Left lung (tissue), 10 donors: ENCODE measurements around the gene AKNA. TPM values are rescaled to one million over a fixed set of nuclear protein-coding genes. Genes with fewer than 3 reads are reported as not detected.
"Not testable (repeated sequence)": the region's sequence is repeated elsewhere in the genome, so short reads cannot be mapped to it uniquely, and the experiment has no call there.

ENCODE experiments used
- ATAC-seq: fragments of 200-7000 bp; cut with Tn5 transposase; one replicate; pipeline ENCODE4 v1.9.1; 2020; ENCODE audit warnings: moderate library complexity
- DNase-seq, 4 donors: peaks; one replicate each; pipeline ENCODE4 v3.0.0-alpha.2; 2013 to 2020
- H3K27ac ChIP-seq, 2 donors: fragments of 200-600 bp; sonication (generic) in 1 of 2; one replicate each; pipeline versions ENCODE4 v1.5.0 to v1.8.0; 2020 to 2021
- H3K27me3 ChIP-seq, 2 donors: fragments of 200-600 bp; sonication (generic) in 1 of 2; one replicate each; pipeline versions ENCODE4 v1.5.0 to v1.8.0; 2020 to 2021
- H3K36me3 ChIP-seq, 2 donors: fragments of 200-600 bp; sonication (generic) in 1 of 2; one replicate each; pipeline versions ENCODE4 v1.5.0 to v1.8.0; 2020 to 2021
- H3K4me1 ChIP-seq, 2 donors: fragments of 200-600 bp; one replicate each; pipeline ENCODE4 v1.8.0; 2021
- H3K4me3 ChIP-seq, 2 donors: fragments of 200-600 bp; sonication (generic) in 1 of 2; one replicate each; pipeline versions ENCODE4 v1.5.0 to v1.8.0; 2020 to 2021; ENCODE audit warnings: mild to moderate bottlenecking in 1 of 2
- H3K9me3 ChIP-seq, 2 donors: fragments of 200-600 bp; sonication (generic) in 1 of 2; one replicate each; pipeline versions ENCODE4 v1.5.0 to v1.8.0; 2020 to 2021
- intact Hi-C, 2 donors: fragments of 100-400 bp; cut with DNase I; formaldehyde crosslinking; loops; one replicate each; pipeline versions ENCODE4 v1.11.2 to v1.14.2; 2022
- polyA plus RNA-seq, 6 donors: library from polyadenylated mRNA; unstranded; fragments of 120-200 nt; gene quantifications; one replicate each; pipeline ENCODE4 v1.2.1, GENCODE V29; 2013; ENCODE audit not compliant: insufficient read length in 6 of 6
- total RNA-seq, 2 donors: library from RNA; stranded (reverse); fragmentation: NEBNext Ultra II Directional; extraction: Animal tissue kit (Norgen Biotek cat#: 25700); gene quantifications; one replicate each; pipeline ENCODE4 v1.2.1, GENCODE V29; 2021
- TF ChIP-seq, protein P1 (sequence below), 2 donors: fragments of 200-600 bp; sonication (generic) in 1 of 2; IDR thresholded peaks; one replicate each; pipeline versions ENCODE4 v1.5.0 to v1.8.0; 2021; ENCODE audit warnings: antibody characterized with exemption in 2 of 2
- donor health status: DM: no; HTN: yes; CAD: no.
- donor health status: DM: no; HTN: no; CAD: no.

AKNA gene
- total and polyA plus RNA-seq, 8 donors = 25.1 to 55.3 (median 36.7) TPM

DNA sequence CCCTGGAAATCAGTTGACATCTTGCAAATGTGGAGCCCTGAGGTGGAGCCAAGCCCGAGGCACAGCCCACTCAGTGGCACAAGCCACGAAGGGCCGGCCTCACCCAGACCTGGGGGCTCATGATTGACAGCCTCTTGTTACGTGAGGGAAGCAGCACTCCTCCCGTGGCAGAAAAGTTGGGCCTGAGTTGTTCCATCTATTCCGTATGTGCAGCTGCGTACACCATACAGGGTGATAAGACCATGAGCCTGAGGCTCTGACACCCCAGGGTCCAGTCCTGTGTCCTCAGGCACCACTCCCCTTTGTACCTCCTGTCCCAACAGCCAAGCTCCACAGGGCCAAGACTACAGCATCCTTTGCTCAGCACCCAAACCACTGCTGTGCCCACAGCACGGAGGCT lies 60.0 kb downstream of the AKNA start:
- no peak for DNase-seq
- intact Hi-C loops = no loop called here
- H3K27me3 ChIP-seq = no peaks in the 10 kb centered on the region
- H3K4me3 ChIP-seq = no peak overlapping the region
- TF ChIP-seq, protein P1, sequence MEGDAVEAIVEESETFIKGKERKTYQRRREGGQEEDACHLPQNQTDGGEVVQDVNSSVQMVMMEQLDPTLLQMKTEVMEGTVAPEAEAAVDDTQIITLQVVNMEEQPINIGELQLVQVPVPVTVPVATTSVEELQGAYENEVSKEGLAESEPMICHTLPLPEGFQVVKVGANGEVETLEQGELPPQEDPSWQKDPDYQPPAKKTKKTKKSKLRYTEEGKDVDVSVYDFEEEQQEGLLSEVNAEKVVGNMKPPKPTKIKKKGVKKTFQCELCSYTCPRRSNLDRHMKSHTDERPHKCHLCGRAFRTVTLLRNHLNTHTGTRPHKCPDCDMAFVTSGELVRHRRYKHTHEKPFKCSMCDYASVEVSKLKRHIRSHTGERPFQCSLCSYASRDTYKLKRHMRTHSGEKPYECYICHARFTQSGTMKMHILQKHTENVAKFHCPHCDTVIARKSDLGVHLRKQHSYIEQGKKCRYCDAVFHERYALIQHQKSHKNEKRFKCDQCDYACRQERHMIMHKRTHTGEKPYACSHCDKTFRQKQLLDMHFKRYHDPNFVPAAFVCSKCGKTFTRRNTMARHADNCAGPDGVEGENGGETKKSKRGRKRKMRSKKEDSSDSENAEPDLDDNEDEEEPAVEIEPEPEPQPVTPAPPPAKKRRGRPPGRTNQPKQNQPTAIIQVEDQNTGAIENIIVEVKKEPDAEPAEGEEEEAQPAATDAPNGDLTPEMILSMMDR (IDR thresholded peaks at IDR 0.05) = no peak
- no peak overlapping the region for H3K27ac ChIP-seq
- no peaks in the 10 kb centered on the region for H3K36me3 ChIP-seq
- no peaks in the 10 kb centered on the region for H3K9me3 ChIP-seq
- H3K4me1 ChIP-seq = no peaks in the 10 kb centered on the region
- no peak for ATAC-seq

DNA sequence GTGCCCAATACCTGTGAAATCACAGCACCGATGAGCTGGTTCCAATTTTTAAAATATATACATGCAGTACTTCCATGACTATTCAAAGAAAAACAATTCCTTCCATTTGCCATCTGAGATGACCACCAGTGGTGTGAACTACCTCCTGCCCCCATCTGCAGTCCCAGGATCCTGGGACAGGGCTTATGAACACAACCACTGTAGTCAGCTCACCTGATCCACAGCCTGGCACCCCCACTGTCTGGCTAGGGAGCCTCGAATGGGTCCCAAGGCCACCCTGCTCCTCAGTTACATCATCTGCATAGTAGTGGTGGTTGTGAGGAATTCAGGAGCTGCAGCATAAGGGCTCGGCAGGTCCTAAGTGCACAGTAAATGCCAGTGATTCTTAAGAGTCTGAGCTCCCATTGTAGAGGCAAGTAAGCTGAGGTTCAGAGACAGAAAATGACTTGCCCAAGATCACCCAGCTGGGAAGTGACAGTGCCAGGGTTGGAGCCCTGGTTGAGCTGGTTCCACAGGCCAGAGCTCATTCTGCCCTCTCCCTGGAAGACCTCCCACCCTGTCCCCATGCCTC lies 62.0 kb downstream of the AKNA start:
- H3K4me1 ChIP-seq, H3K27me3 ChIP-seq, H3K36me3 ChIP-seq, H3K9me3 ChIP-seq, H3K27ac ChIP-seq, ATAC-seq, H3K4me3 ChIP-seq, DNase-seq, intact Hi-C loops: not testable (repeated sequence)

DNA sequence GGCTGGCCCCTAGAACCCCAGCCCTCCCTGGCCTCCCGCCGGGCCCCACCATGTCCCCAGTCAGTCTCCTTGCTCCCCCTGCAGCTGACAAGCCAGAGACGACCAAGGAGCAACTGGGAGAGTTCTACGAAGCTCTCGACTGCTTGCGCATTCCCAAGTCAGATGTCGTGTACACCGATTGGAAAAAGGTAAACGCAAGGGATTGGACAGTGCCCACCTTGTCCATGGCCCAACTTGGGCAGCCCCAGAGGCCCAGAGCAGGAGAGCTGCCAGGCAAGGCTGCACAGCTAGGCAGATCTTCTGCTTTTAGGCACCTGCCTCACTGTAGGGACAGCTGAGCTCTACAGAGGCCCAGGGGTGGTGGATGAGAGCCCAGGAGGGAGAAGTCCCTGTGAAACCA lies 62.8 kb downstream of the AKNA start:
- DNase-seq, intact Hi-C loops, H3K36me3 ChIP-seq, H3K4me1 ChIP-seq, H3K9me3 ChIP-seq, H3K27me3 ChIP-seq, H3K4me3 ChIP-seq, ATAC-seq, H3K27ac ChIP-seq: not testable (repeated sequence)

DNA sequence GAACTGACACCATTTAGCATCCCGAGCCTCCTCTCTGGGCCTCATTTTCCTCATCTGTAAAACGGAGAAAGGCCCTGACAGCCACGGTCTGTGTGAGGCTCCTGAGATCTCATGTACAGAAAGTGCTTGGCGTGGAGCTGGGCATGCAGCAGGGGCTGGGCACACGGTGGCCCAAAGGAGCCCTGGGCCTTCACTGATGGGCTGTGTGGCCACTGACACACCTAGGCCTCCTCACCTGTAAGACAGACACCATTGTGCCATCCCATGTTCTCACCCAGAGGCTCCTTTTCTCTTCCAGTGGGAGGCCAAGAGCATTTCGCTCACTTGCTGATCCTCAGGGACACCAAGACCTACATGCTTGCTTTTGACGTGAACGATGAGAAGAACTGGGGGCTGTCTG lies 63.3 kb downstream of the AKNA start:
- intact Hi-C loops = no loop called here
- H3K4me3 ChIP-seq = no peak overlapping the region
- H3K27ac ChIP-seq = no peak overlapping the region
- H3K36me3 ChIP-seq = no peaks in the 10 kb centered on the region
- H3K4me1 ChIP-seq = peaks cover 0 to 9% of the 10 kb centered on the region in 2 donors
- ATAC-seq (no peak), DNase-seq (no peak)
- H3K9me3 ChIP-seq = no peaks in the 10 kb centered on the region
- TF ChIP-seq, protein P1 (IDR thresholded peaks at IDR 0.05) = no peak
- no peaks in the 10 kb centered on the region for H3K27me3 ChIP-seq

DNA sequence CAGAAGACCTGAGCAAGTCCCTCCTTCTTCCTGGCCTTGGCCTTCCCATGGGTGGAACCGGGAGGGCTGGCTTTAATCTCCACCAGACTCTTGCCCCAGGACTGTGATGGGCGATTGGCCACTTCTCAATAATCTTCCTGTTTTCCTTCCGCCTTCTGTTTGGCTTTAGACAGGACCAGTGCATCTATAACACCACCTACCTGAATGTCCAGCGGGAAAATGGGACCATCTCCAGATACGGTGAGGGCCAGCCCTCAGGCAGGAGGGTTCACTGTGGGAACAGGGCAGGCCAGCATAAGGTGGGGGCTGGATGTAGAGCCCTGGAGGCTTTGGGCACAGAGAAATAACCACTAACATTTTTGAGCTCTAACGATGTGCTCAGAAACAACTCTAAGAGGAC lies 63.9 kb downstream of the AKNA start:
- H3K36me3 ChIP-seq, H3K27me3 ChIP-seq, H3K4me3 ChIP-seq, intact Hi-C loops, H3K27ac ChIP-seq, ATAC-seq, H3K9me3 ChIP-seq, DNase-seq, H3K4me1 ChIP-seq: not testable (repeated sequence)

DNA sequence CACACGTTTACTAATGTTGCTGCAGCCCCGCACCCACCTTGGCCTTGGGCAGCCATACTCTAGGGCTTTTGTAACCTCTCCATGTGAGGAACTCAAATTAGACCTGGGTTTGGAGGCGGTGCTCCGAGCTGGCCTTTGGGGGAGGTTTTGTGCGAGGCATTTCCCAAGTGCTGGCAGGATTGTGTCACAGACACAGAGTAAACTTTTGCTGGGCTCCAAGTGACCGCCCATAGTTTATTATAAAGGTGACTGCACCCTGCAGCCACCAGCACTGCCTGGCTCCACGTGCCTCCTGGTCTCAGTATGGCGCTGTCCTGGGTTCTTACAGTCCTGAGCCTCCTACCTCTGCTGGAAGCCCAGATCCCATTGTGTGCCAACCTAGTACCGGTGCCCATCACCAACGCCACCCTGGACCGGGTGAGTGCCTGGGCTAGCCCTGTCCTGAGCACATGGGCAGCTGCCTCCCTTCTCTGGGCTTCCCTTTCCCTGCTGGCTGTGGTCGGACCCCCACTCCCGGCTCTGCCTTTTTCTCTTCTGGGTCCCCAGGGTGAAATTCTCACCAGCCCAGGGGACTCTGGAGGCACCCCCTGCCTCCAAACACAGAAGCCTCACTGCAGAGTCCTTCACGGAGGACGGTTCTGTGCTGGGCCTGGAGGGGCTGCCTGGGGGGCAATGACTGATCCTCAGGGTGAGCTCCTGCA lies 64.8 kb downstream of the AKNA start, which contains the start of gene ORM1:
TSS of gene ORM1 (plus strand) at position 268 of the 701 bp plus-strand sequence. CDS start at position 304, 36 bp downstream.
- peak; percentile 87 for ATAC-seq

DNA sequence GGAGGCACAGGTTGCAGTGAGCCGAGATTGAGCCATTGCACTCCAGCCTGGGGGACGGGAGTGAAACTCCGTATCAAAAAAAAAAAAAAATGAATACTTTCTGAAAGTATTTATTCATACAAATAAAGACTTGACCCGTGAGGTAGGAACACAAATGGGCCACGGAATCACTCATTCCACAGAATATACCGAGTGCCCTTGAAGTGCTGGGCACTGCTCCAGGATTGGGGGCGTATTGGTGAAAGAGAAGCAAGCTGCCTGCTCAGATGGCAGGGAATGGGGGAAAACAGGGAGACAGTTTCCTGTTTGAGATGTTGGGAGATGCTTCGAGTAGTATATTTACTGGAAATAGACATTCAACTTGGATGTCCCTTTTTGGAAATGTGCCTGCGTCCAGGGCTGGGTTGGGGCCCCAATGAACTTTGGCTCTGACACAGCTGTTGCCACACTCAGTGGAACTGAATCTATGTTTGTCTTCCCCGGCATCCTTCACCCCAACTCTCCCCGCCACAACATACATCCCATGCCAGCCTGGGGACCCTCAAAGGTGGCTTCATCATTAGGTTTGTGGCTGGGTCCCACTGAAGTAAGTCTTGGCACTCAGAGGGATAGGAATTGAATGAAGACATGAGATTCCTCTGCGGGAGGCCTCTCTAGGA lies 65.5 kb downstream of the AKNA start:
- H3K4me1 ChIP-seq = peaks cover 0 to 23% of the 10 kb centered on the region in 2 donors
- DNase-seq (peak in 2 of 4 donors; percentile 38 to 50), ATAC-seq (peak; percentile 4)
- H3K36me3 ChIP-seq, H3K27me3 ChIP-seq, H3K4me3 ChIP-seq, H3K27ac ChIP-seq, intact Hi-C loops, H3K9me3 ChIP-seq: not testable (repeated sequence)

More for the DNA sequence above, 64.8 kb downstream of the AKNA start, which contains the start of gene ORM1:
- intact Hi-C loops, DNase-seq, H3K9me3 ChIP-seq, H3K4me3 ChIP-seq, H3K36me3 ChIP-seq, H3K27me3 ChIP-seq, H3K27ac ChIP-seq: not testable (repeated sequence)
- peaks cover 0 to 16% of the 10 kb centered on the region in 2 donors for H3K4me1 ChIP-seq
